Myocyte (in vitro differentiated cells): Measurements from ENCODE around the gene BRD3. TPM values are rescaled to one million over a fixed set of nuclear protein-coding genes. Genes with fewer than 3 reads are reported as not detected.
A peak's percentile ranks its signal among the peaks of the same experiment; 100 is the strongest.

Experiments used
- DNase-seq: peaks from one replicate; pipeline ENCODE4 v3.0.0-alpha.2; 2012; ENCODE audit warnings: low read depth
- total RNA-seq: library from RNA; depleted of rRNA; stranded (reverse); fragments of >200 nt; gene quantifications from 2 replicates; pipeline ENCODE4 v1.2.3, GENCODE V29; 2014

Gene BRD3
- total RNA-seq, 1 donor from 2014 or later = 14.2 TPM

GRCh38 chr9:134040176-134040565 is 27.7 kb downstream of the BRD3 start:
- no peak for DNase-seq

- DNase-seq = no peak
Observed at GRCh38 chr9:134039386-134040175, 28.2 kb downstream of the BRD3 start.

- no peak for DNase-seq
Observed at GRCh38 chr9:134037641-134038040, 30.2 kb downstream of the BRD3 start.

GRCh38 chr9:134036130-134036529 is 31.7 kb downstream of the BRD3 start:
- DNase-seq = no peak

- peak; percentile 43 for DNase-seq
Observed at GRCh38 chr9:134035041-134036039, 32.5 kb downstream of the BRD3 start.

GRCh38 chr9:134034215-134035040 is 33.4 kb downstream of the BRD3 start:
- no peak for DNase-seq

GRCh38 chr9:134033516-134034214 is 34.2 kb downstream of the BRD3 start:
- no peak for DNase-seq

- DNase-seq = no peak
Observed at GRCh38 chr9:134032456-134033222, 35.2 kb downstream of the BRD3 start.

GRCh38 chr9:134031783-134032182 is 36.0 kb downstream of the BRD3 start:
- DNase-seq = no peak

GRCh38 chr9:134030821-134031470 is 36.9 kb downstream of the BRD3 start:
- DNase-seq = no peak

- no peak for DNase-seq
Observed at GRCh38 chr9:134029248-134030226, 38.3 kb downstream of the BRD3 start.

- DNase-seq = no peak
Observed at GRCh38 chr9:134028575-134029247, 39.1 kb downstream of the BRD3 start.

- no peak for DNase-seq
Observed at GRCh38 chr9:134028076-134028475, 39.8 kb downstream of the BRD3 start.

GRCh38 chr9:134027561-134027960 is 40.3 kb downstream of the BRD3 start:
- no peak for DNase-seq

GRCh38 chr9:134026981-134027380 is 40.8 kb downstream of the BRD3 start:
- no peak for DNase-seq

GRCh38 chr9:134026581-134026980 is 41.2 kb downstream of the BRD3 start:
- no peak for DNase-seq
